GM18517 (cell line): ENCODE measurements around the gene TET3.

Experiments used
- ATAC-seq: cut with Tn5 transposase; IDR thresholded peaks from one replicate; pipeline ENCODE4 v1.9.1; 2021; ENCODE audit warnings: mild to moderate bottlenecking, moderate library complexity; ENCODE audit not compliant: unreplicated experiment

The TET3 gene

GRCh38 chr2:73963385-73964120 lies 21.2 kb upstream of the TET3 start:
- ATAC-seq: peak; percentile 69

- ATAC-seq: no peak
Observed at GRCh38 chr2:73964223-73964622, 20.5 kb upstream of the TET3 start.

GRCh38 chr2:73965053-73965452 lies 19.7 kb upstream of the TET3 start:
- ATAC-seq: no peak

GRCh38 chr2:73968357-73968937 lies 16.3 kb upstream of the TET3 start:
- ATAC-seq: no peak

GRCh38 chr2:73969356-73969755 lies 15.4 kb upstream of the TET3 start:
- no peak for ATAC-seq

GRCh38 chr2:73970141-73970803 lies 14.4 kb upstream of the TET3 start:
- no peak for ATAC-seq

- peak; percentile 89 for ATAC-seq
Observed at GRCh38 chr2:73970850-73971471, 13.7 kb upstream of the TET3 start.

GRCh38 chr2:73971722-73972121 lies 13.0 kb upstream of the TET3 start:
- ATAC-seq: no peak

GRCh38 chr2:73972846-73973245 lies 11.9 kb upstream of the TET3 start:
- ATAC-seq: no peak

- no peak for ATAC-seq
Observed at GRCh38 chr2:73975731-73976130, 9.0 kb upstream of the TET3 start.

- ATAC-seq: no peak
Observed at GRCh38 chr2:73976803-73977202, 7.9 kb upstream of the TET3 start.

- ATAC-seq: no peak
Observed at GRCh38 chr2:73977466-73977865, 7.2 kb upstream of the TET3 start.

- ATAC-seq: no peak
Observed at GRCh38 chr2:73979021-73979420, 5.7 kb upstream of the TET3 start.

GRCh38 chr2:73979686-73980085 lies 5.0 kb upstream of the TET3 start:
- ATAC-seq: no peak

GRCh38 chr2:73980566-73980965 lies 4.1 kb upstream of the TET3 start:
- ATAC-seq: no peak

GRCh38 chr2:73981081-73982001 lies 3.4 kb upstream of the TET3 start:
- no peak for ATAC-seq

- no peak for ATAC-seq
Observed at GRCh38 chr2:73982140-73982617, 2.5 kb upstream of the TET3 start.

GRCh38 chr2:73983322-73984202 lies 1.1 kb upstream of the TET3 start:
- no peak for ATAC-seq

- peak; percentile 1 for ATAC-seq
Observed at GRCh38 chr2:73984922-73985307, 205 bp downstream of the TET3 start.
